Medulla oblongata (tissue), 1 donor: ENCODE results near the gene TNPO3.

Source experiments
- DNase-seq: peaks from one replicate; pipeline ENCODE4 v3.0.0-alpha.2; 2015; ENCODE audit errors: extremely low spot score

The TNPO3 gene

GRCh38 chr7:128939861-128940410 is 115.0 kb downstream of the TNPO3 start:
- DNase-seq: no peak

GRCh38 chr7:128939075-128939860 is 115.6 kb downstream of the TNPO3 start:
- peak; percentile 47 for DNase-seq

- DNase-seq: peak; percentile 12
Observed at GRCh38 chr7:128938544-128939074, 116.3 kb downstream of the TNPO3 start.

- DNase-seq: peak; percentile 30
Observed at GRCh38 chr7:128937647-128938543, 117.0 kb downstream of the TNPO3 start, which contains the start of gene IRF5. IRF5 (plus strand) TSS chr7:128937927; CDS start chr7:128942082, 4,155 bp downstream.

- DNase-seq: no peak
Observed at GRCh38 chr7:128937271-128937646, 117.7 kb downstream of the TNPO3 start.

- no peak for DNase-seq
Observed at GRCh38 chr7:128936798-128937197, 118.1 kb downstream of the TNPO3 start.

- peak; percentile 11 for DNase-seq
Observed at GRCh38 chr7:128935342-128935730, 119.6 kb downstream of the TNPO3 start.

GRCh38 chr7:128934361-128935341 is 120.3 kb downstream of the TNPO3 start:
- DNase-seq: peak; percentile 55

GRCh38 chr7:128933180-128933891 is 121.6 kb downstream of the TNPO3 start:
- peak; percentile 78 for DNase-seq

GRCh38 chr7:128932862-128933179 is 122.1 kb downstream of the TNPO3 start:
- no peak for DNase-seq

GRCh38 chr7:128931965-128932861 is 122.7 kb downstream of the TNPO3 start:
- DNase-seq: no peak

GRCh38 chr7:128931190-128931798 is 123.6 kb downstream of the TNPO3 start:
- no peak for DNase-seq

- no peak for DNase-seq
Observed at GRCh38 chr7:128928882-128929788, 125.8 kb downstream of the TNPO3 start.

GRCh38 chr7:128928159-128928813 is 126.6 kb downstream of the TNPO3 start:
- DNase-seq: no peak

- no peak for DNase-seq
Observed at GRCh38 chr7:128924707-128925588, 130.0 kb downstream of the TNPO3 start.

GRCh38 chr7:128923411-128923800 is 131.5 kb downstream of the TNPO3 start:
- no peak for DNase-seq
